ENCODE data around the gene CDH4.

The CDH4 gene

DNA sequence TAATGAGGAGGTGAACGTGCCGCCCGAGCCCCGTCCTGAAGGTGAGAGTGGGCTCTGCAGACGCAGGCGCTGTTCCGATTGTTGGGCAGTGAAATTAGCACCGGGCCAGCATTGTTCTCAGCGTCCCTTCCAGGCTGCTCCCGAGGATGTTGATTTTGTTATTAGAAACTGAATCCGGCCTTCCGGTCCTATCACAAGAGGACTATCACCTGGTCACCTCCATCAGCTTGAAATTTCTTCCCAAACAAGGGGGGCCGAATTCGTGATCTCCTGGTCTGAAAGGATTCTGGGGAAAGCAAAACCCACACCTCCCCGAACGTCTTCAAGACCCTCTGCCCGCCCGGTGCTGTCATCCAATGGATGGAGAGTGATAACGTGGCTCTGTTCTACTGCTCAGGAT is 627.6 kb downstream of the CDH4 start:
- no peak overlapping the region for H3K9ac ChIP-seq (ENCODE audit: low read depth in 1 of 2, low read length in 2 of 2)
- no peaks in the 10 kb centered on the region for H3K9me3 ChIP-seq (ENCODE audit: control insufficient read depth in 1 of 2, low read length in 2 of 2)
- H3K4me1 ChIP-seq (ENCODE audit: control insufficient read depth in 1 of 2, insufficient read depth in 2 of 2, low read length in 2 of 2): no peaks in the 10 kb centered on the region

GRCh38 chr20:61880706-61881105 is 628.6 kb downstream of the CDH4 start:
- Histone ChIP-seq H3K4me1 (ENCODE audit: control insufficient read depth in 1 of 2, insufficient read depth in 2 of 2, low read length in 2 of 2) (no peaks in the 10 kb centered on the region), H3K36me3 (ENCODE audit: control insufficient read depth in 1 of 2, insufficient read depth in 2 of 2, low read length in 2 of 2) (no peaks in the 10 kb centered on the region), H3K9ac (ENCODE audit: low read depth in 1 of 2, low read length in 2 of 2) (no peak overlapping the region), H3K9me3 (ENCODE audit: control insufficient read depth in 1 of 2, low read length in 2 of 2) (no peaks in the 10 kb centered on the region), H3K27me3 (ENCODE audit: control insufficient read depth in 1 of 2, insufficient read depth in 2 of 2, low read length in 2 of 2) (peaks cover 0 to 2% of the 10 kb centered on the region in 2 donors), H3K27ac (ENCODE audit: low read depth, low read length) (no peak overlapping the region), H3K4me3 (ENCODE audit: low read depth in 1 of 2, low read length in 2 of 2) (no peak overlapping the region)

More for the DNA sequence above, 627.6 kb downstream of the CDH4 start:
- no peaks in the 10 kb centered on the region for H3K36me3 ChIP-seq (ENCODE audit: control insufficient read depth in 1 of 2, insufficient read depth in 2 of 2, low read length in 2 of 2)
- no peak overlapping the region for H3K27ac ChIP-seq (ENCODE audit: low read depth, low read length)
- peaks cover 0 to 2% of the 10 kb centered on the region in 2 donors for H3K27me3 ChIP-seq (ENCODE audit: control insufficient read depth in 1 of 2, insufficient read depth in 2 of 2, low read length in 2 of 2)
- H3K4me3 ChIP-seq (ENCODE audit: low read depth in 1 of 2, low read length in 2 of 2): no peak overlapping the region

DNA sequence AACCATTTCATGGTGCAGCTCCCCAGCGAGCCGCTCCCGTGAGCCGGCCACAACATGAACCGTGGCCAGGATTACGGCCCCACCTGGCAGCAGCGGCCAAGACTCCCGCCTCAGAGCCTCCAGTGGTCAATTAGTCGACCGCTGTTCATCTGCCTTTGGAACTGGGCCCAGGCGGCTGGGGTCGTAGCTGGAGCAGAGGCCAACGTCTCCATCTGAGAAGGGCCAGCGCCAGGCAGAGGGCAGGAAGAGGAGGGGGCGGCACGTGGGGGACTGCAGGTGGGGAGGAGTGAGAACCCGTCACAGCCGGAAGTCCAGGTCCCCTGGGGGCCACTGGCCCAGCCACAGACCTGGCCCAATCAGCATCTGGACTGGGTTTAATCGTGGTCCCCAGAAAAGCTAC is 629.4 kb downstream of the CDH4 start:
- no peaks in the 10 kb centered on the region for H3K36me3 ChIP-seq (ENCODE audit: control insufficient read depth in 1 of 2, insufficient read depth in 2 of 2, low read length in 2 of 2)
- no peak overlapping the region for H3K9ac ChIP-seq (ENCODE audit: low read depth in 1 of 2, low read length in 2 of 2)
- no peak overlapping the region for H3K27ac ChIP-seq (ENCODE audit: low read depth, low read length)
- H3K27me3 ChIP-seq (ENCODE audit: control insufficient read depth in 1 of 2, insufficient read depth in 2 of 2, low read length in 2 of 2): peaks cover 0 to 2% of the 10 kb centered on the region in 2 donors
- H3K4me3 ChIP-seq (ENCODE audit: low read depth in 1 of 2, low read length in 2 of 2): no peak overlapping the region
- no peaks in the 10 kb centered on the region for H3K4me1 ChIP-seq (ENCODE audit: control insufficient read depth in 1 of 2, insufficient read depth in 2 of 2, low read length in 2 of 2)
- no peaks in the 10 kb centered on the region for H3K9me3 ChIP-seq (ENCODE audit: control insufficient read depth in 1 of 2, low read length in 2 of 2)

DNA sequence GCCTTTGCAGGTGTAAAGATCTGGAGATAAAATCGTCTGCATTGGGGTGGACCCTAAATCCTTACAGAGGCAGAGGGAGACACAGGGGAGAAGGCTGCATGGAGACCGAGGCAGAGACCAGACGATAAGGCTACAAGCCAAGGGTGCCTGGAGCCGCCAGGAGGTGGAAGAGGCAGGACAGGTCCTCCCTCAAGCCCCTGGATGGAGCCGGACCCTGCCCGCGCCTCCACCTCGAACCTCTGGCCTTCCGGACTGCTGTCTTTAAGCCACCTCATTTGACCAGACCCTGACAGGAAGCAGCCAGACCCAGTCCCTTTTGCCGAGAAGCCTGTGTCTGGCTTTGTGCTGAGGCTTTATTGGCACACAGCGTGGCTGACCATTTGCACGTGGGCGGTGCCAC is 629.8 kb downstream of the CDH4 start:
- Histone ChIP-seq H3K4me3 (ENCODE audit: low read depth in 1 of 2, low read length in 2 of 2) (no peak overlapping the region), H3K9ac (ENCODE audit: low read depth in 1 of 2, low read length in 2 of 2) (no peak overlapping the region), H3K9me3 (ENCODE audit: control insufficient read depth in 1 of 2, low read length in 2 of 2) (no peaks in the 10 kb centered on the region), H3K27me3 (ENCODE audit: control insufficient read depth in 1 of 2, insufficient read depth in 2 of 2, low read length in 2 of 2) (peaks cover 0 to 2% of the 10 kb centered on the region in 2 donors), H3K4me1 (ENCODE audit: control insufficient read depth in 1 of 2, insufficient read depth in 2 of 2, low read length in 2 of 2) (no peaks in the 10 kb centered on the region), H3K27ac (ENCODE audit: low read depth, low read length) (no peak overlapping the region), H3K36me3 (ENCODE audit: control insufficient read depth in 1 of 2, insufficient read depth in 2 of 2, low read length in 2 of 2) (no peaks in the 10 kb centered on the region)

DNA sequence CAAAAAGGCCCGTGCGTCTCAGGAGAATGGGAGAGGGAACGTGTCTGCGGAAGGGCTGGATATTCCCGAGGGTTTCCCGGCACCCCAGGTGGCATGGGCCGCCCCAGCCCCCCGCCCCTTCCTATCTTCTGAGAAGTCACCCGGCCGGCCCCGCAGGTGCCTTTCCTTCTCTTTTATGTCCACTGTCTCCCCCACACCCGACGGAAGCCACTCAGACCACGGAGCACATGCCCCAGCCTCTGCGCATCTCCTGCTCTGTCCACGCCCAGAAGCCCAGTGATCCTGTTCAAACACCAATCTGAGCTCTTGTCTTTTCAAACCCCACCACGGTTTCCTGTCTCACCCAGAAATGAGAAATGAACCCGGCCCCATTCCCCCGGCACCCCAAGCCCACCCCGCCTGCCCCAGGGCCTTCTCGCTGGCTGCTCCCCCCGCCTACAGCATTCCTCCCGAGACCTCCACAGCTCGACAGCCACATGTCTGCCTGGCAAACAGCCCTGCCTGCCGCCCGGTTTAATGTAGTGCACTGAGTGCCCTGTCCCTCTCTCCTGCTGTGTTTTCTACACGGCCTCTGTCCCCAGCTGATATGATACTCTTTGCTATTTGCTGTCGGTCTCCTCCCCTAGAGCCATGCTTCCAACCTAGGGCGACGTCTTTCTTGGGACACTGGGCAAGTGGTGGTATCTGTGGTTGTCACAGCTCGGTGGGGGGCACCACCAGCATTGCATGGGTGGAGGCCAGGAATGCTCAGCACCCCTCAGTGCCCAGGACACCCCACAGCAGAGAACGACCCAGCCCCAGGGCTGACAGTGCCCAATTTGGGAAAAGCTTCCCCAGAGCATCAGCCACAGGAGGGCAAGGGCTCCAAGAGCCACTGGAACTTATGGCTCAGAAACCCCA is 630.9 kb downstream of the CDH4 start:
- Histone ChIP-seq H3K36me3 (ENCODE audit: control insufficient read depth in 1 of 2, insufficient read depth in 2 of 2, low read length in 2 of 2) (no peaks in the 10 kb centered on the region), H3K27ac (ENCODE audit: low read depth, low read length) (no peak overlapping the region), H3K4me1 (ENCODE audit: control insufficient read depth in 1 of 2, insufficient read depth in 2 of 2, low read length in 2 of 2) (no peaks in the 10 kb centered on the region), H3K27me3 (ENCODE audit: control insufficient read depth in 1 of 2, insufficient read depth in 2 of 2, low read length in 2 of 2) (peaks cover 0 to 2% of the 10 kb centered on the region in 2 donors), H3K4me3 (ENCODE audit: low read depth in 1 of 2, low read length in 2 of 2) (no peak overlapping the region), H3K9me3 (ENCODE audit: control insufficient read depth in 1 of 2, low read length in 2 of 2) (no peaks in the 10 kb centered on the region), H3K9ac (ENCODE audit: low read depth in 1 of 2, low read length in 2 of 2) (no peak overlapping the region)

GRCh38 chr20:61883857-61884393 is 631.9 kb downstream of the CDH4 start:
- no peaks in the 10 kb centered on the region for H3K36me3 ChIP-seq (ENCODE audit: control insufficient read depth in 1 of 2, insufficient read depth in 2 of 2, low read length in 2 of 2)
- no peaks in the 10 kb centered on the region for H3K4me1 ChIP-seq (ENCODE audit: control insufficient read depth in 1 of 2, insufficient read depth in 2 of 2, low read length in 2 of 2)
- no peak overlapping the region for H3K9ac ChIP-seq (ENCODE audit: low read depth in 1 of 2, low read length in 2 of 2)
- H3K27ac ChIP-seq (ENCODE audit: low read depth, low read length): no peak overlapping the region
- H3K27me3 ChIP-seq (ENCODE audit: control insufficient read depth in 1 of 2, insufficient read depth in 2 of 2, low read length in 2 of 2): peaks cover 0 to 2% of the 10 kb centered on the region in 2 donors
- no peak overlapping the region for H3K4me3 ChIP-seq (ENCODE audit: low read depth in 1 of 2, low read length in 2 of 2)
- H3K9me3 ChIP-seq (ENCODE audit: control insufficient read depth in 1 of 2, low read length in 2 of 2): no peaks in the 10 kb centered on the region

- Histone ChIP-seq H3K9ac (ENCODE audit: low read depth in 1 of 2, low read length in 2 of 2) (no peak overlapping the region), H3K9me3 (ENCODE audit: control insufficient read depth in 1 of 2, low read length in 2 of 2) (no peaks in the 10 kb centered on the region), H3K27ac (ENCODE audit: low read depth, low read length) (no peak overlapping the region), H3K4me3 (ENCODE audit: low read depth in 1 of 2, low read length in 2 of 2) (no peak overlapping the region), H3K36me3 (ENCODE audit: control insufficient read depth in 1 of 2, insufficient read depth in 2 of 2, low read length in 2 of 2) (no peaks in the 10 kb centered on the region), H3K4me1 (ENCODE audit: control insufficient read depth in 1 of 2, insufficient read depth in 2 of 2, low read length in 2 of 2) (no peaks in the 10 kb centered on the region), H3K27me3 (ENCODE audit: control insufficient read depth in 1 of 2, insufficient read depth in 2 of 2, low read length in 2 of 2) (peaks cover 0 to 2% of the 10 kb centered on the region in 2 donors)
Observed at GRCh38 chr20:61884571-61885389, 632.7 kb downstream of the CDH4 start.

DNA sequence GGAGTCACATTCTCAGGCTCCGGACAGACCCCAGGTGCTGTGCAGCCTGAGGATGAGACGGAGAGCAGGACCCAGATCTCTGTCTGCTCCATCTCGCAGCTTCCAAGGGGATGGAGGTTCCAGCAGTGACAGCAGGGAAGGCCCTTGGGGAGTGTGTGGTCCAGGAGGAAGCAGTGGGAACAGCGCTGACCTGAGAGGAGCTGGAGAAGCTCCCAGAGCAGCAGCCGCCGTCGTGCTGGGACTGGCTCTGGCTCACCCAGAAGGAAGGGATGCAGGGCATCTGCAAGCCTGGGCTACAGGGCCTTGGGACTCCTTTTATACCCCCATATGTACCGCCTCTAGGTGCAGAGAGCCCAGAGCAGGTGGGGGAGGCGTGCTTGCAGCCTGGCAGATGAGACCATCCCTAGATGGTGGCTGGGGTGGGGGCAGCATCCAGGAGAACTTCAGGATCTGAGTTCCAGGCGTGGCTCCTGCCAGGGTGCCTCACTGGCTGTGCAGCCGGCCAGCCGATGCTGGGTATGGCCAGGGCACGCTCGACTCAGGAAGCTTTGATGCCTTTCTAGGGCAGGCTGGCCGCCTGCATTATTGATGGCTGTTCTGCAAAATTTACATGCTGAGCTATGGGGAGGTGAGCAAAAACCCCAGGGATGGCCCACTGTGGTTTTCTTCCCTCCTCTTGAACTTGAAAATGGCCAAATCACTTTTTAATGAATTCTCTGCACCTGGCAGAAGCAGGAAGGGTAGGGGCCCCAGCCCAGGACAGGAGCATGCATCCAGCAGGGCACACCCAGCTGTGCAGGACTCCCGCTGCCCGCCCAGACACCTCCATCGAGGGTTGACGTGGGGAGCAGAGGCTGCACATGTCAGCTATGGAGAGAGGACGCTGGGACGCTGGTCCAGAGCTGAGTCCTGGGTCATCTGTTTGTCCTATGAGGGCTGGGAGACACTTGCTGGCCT is 634.0 kb downstream of the CDH4 start:
- Histone ChIP-seq H3K4me1 (ENCODE audit: control insufficient read depth in 1 of 2, insufficient read depth in 2 of 2, low read length in 2 of 2) (no peaks in the 10 kb centered on the region), H3K27me3 (ENCODE audit: control insufficient read depth in 1 of 2, insufficient read depth in 2 of 2, low read length in 2 of 2) (peaks cover 0 to 2% of the 10 kb centered on the region in 2 donors), H3K36me3 (ENCODE audit: control insufficient read depth in 1 of 2, insufficient read depth in 2 of 2, low read length in 2 of 2) (no peaks in the 10 kb centered on the region), H3K27ac (ENCODE audit: low read depth, low read length) (no peak overlapping the region), H3K9ac (ENCODE audit: low read depth in 1 of 2, low read length in 2 of 2) (no peak overlapping the region), H3K9me3 (ENCODE audit: control insufficient read depth in 1 of 2, low read length in 2 of 2) (no peaks in the 10 kb centered on the region), H3K4me3 (ENCODE audit: low read depth in 1 of 2, low read length in 2 of 2) (no peak overlapping the region)

GRCh38 chr20:61886721-61887595 is 634.9 kb downstream of the CDH4 start:
- Histone ChIP-seq H3K27ac (ENCODE audit: low read depth, low read length) (no peak overlapping the region), H3K9me3 (ENCODE audit: control insufficient read depth in 1 of 2, low read length in 2 of 2) (no peaks in the 10 kb centered on the region), H3K4me1 (ENCODE audit: control insufficient read depth in 1 of 2, insufficient read depth in 2 of 2, low read length in 2 of 2) (no peaks in the 10 kb centered on the region), H3K4me3 (ENCODE audit: low read depth in 1 of 2, low read length in 2 of 2) (no peak overlapping the region), H3K9ac (ENCODE audit: low read depth in 1 of 2, low read length in 2 of 2) (no peak overlapping the region), H3K36me3 (ENCODE audit: control insufficient read depth in 1 of 2, insufficient read depth in 2 of 2, low read length in 2 of 2) (no peaks in the 10 kb centered on the region), H3K27me3 (ENCODE audit: control insufficient read depth in 1 of 2, insufficient read depth in 2 of 2, low read length in 2 of 2) (peaks cover 0 to 2% of the 10 kb centered on the region in 2 donors)
